GM21528 (cell line): ENCODE results near the gene LDB2.
"Not testable (repeated sequence)": the region's sequence is repeated elsewhere in the genome, so short reads cannot be mapped to it uniquely, and the experiment has no call there.

Experiments
- ATAC-seq: cut with Tn5 transposase; IDR thresholded peaks from one replicate; pipeline ENCODE4 v1.9.1; 2021; ENCODE audit warnings: mild to moderate bottlenecking, moderate library complexity; ENCODE audit not compliant: unreplicated experiment, low FRiP score

Gene LDB2

DNA sequence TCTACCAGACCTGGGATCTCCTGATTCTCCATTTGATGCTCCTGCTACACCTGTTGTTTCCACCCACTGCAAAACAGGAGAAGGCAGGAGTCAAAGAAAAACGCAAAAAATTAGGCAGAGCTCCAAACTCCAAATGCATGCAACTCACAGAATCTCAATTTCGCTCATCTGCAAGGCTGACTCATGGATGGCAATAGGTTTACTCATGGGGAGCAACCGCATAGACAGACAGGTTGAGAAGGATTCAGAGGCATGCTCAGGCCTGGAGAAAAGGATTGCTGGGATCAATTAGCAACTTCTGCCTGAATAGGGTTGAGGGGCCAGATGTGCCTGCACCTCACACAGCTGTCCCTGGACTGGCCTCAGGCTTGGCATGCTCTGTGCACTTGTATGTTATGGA, 231.0 kb downstream of the LDB2 start:
- ATAC-seq, result no peak

DNA sequence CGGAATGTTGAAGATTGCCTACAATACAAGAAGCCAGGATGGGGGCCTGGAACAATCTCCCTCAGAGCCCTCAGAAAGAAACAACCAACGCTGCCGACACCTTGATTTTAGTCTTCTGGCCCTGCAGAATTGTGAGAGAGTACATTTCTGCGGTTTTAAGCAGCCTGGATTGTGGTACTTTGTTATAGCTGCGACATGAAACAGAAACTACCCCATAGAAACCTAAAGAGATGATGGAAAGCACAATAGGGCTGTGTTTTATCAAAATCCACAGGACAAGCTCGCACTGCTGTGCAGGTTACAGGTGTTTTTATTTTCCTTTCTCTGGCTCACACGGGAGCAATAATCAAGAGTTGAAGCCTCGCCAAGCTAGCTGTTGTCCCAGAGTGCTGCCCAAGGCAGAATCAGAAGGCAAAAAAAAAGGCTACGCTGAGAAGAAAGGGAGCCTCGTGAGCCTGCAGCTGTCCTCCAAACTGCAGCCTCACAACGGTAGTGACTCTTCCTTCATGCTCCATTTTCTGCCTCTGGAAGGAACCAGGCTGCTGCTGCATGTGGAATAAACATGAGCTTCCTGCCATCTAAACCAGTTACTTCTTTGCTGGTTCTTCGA, 232.4 kb downstream of the LDB2 start:
- ATAC-seq, result no peak

DNA sequence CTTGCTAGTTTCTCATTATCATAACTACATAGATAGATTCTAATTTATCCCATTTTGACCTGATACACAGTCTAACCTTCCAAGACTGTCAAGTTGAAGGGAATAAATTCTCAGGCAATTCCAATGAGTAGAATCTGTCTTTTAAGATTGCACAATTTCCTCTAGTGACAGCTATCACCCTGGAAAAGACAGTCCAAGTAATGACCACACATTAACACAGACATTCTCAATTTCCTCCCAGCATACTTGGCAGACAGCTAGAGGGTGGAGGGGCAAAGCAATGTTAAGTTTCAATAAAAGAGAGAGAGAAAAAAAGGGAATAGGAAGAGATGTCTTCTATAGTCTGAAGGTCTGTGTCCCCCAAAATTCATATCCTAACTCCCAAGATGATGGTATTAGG, 234.7 kb downstream of the LDB2 start:
- no peak for ATAC-seq

DNA sequence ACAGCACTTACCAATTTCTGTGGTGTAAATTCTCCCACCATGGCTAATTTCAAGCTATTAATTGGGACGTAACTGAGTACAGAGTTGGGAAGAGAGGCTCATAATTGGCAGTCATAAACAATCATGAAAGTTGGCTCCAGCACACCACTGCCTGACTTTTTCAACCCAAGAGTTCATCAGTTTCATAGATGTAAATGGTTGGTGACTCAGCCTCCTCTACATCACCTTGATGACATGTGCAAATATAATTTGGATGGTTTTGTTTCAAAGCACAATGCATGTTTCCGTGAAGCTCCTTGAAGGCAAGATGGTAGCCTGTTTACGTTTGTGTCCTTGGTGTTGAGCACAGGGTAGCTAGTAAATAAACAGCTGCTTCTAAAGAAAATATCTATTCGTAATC, 235.1 kb downstream of the LDB2 start:
- ATAC-seq, result no peak

DNA sequence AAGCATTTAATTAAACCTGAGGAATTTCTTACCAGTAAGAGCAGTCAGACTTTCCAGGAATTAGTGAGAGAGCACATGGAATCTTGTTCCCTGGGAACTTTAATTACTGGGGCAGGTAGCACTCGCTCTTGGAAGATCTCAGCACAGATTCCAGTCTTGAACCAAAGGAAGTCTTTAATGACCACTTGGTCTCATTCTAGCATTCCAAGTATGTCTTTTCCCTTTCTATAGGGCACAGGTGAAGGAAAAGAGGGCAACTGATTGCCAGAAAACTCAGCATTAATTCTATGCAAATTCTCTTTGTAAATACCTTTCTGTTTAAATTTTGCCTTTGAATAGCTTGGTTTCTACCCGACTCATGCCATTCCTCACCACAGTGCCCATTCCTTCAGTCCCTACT, 236.6 kb downstream of the LDB2 start:
- no peak for ATAC-seq

DNA sequence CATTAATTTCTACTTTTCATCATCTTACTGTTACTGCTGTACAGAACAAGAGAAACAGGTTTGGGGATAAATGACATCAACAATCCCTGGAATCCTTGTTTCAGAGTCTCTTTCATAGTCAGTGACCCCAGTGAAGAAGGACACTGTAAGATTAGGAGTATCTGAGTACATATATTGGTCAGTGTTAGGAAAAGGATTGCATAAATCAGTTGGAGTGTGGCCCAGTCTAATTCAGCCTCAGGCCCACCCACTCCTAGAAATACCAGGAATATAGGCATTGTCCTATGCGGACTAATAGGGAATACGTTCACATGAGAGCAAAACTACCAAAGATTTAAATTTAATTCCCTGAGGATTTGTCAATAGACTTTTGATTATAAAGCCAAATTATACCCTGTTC, 237.8 kb downstream of the LDB2 start:
- ATAC-seq, result no peak

DNA sequence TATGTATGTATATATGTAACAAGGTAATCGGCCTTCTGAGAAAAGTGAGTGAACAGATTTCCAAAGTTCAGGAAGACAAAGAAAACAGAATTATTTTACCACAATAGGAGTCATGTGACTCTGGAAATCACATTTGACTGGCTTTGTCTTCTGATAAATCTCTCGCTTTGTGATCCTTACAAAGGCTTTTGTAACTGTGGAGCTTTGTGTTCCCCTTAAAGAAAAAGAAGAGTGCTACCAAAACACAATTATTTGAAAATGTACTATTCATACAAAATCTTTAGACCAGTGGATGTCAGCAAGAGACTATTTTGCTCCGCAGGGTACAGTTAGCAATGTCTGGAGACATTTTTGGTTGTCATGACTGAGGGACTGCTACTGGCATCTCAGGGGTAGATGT, 238.8 kb downstream of the LDB2 start:
- no peak for ATAC-seq

DNA sequence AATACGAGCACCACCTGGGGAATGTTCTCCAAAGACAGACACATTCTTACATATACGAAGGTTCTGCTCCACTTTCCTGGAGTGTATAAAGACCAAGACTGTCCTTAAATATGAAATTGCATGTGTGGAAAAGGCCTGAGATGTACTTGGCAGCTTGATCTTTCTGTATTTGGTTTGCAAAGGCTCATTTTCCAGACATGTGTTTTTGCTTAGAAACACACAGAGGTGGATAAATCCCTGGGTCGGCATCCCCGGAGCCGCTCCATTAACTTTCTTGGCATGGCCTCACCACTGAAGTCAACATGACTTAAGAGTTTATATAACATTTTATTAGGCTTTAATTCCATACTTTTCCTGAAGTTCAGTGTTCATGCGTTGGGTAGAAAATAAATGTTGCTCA, 239.4 kb downstream of the LDB2 start:
- ATAC-seq, result no peak

DNA sequence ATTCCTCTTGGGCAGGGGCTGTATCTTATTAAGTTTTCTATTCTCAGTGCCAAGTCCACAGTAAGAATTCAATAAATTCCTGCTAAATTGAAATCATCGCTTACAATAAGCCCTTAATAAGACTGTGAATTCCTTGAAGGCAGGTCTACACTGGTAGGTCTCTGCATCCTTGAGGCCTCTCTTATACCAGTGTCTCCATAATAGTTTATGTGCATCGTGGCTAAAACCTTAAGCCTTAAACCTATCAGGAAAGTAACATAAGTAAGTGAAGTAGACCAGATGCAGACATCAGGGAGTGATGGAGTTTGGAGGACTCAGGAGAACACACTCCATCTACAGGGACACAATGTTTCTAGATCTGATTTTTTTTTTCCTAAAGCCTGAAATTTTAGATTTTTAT, 240.3 kb downstream of the LDB2 start:
- ATAC-seq, result no peak

DNA sequence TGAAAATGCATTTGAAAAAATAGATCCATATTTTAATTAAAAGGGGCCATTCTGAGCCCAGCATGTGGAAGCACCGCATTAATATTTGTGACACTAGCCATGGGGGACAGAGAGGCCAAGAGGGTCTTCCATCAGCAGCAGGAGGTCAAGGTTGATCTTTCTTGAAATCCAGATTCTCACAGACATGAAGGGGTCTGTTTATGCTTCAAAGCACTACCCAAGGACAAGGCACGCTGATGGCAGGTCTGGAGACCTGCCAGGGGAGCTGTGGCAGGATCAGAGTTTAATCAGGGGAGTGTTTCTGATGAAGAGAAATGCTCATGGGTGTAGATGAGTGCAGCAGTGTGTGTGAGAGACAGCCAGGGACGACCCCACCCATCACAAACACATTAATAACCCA, 243.3 kb downstream of the LDB2 start:
- no peak for ATAC-seq

DNA sequence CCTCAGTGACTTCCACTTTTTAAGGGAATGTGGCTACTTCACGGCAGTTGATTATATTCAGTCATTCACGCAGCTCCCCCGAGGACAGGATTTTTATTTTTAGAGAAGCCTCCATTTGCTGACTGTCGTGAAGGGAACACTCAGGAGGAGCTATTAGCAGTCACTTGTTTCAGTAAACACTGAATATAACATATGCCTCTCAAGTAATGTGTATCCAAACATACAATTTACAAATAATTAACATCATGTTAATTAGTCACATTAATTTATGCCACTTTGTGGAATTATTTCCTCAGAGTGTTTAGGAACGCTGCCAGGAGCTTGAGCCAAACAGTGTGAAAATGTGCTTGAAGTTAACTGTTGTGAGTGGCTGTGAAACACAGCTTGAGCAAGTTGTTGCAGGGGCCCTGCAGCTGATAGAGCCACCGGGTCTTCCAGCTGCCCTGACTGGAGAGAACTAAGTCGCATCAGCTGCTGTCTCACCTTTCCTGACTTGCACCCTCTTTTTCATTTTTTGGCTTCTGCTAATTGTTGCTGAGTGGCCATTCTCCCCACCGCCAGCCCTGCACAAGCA, 245.6 kb downstream of the LDB2 start:
- no peak for ATAC-seq

DNA sequence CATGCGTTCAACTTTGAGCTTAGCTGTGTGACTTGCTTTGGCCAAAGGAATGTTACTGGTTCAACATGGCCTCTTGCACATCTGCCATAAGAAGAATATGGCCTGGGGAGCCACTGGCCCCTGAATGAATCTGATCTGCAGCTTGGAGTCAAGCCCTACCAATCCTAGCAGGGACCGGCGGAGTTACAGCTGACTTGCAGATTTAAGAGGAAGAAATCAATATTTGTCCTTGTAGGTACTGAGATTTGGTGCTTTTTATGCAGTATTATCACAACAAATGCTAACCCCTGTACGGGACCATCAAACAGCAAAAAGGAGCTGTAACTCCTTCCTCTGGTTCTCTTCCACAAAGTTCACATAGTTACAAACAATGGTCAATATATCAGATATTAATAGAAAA, 252.0 kb downstream of the LDB2 start:
- no peak for ATAC-seq

DNA sequence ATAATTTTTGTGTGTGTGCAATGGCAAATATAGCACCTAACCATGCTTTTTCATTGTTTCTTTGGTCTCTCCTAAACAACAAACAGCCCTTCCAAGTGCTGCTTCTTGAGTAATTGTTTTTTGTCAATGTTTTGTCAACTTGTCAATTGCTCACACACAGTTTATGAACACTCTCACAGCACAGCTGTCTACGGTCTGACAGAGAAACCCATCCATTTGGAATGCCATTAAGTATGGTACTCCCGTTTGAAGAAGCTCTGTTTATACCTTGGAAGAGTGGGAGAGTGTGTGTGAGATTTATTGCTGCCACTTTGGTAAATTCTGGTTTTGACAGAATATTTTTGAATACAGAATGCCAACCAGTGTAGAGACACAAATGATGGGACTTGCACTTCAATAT, 254.6 kb downstream of the LDB2 start:
- no peak for ATAC-seq

DNA sequence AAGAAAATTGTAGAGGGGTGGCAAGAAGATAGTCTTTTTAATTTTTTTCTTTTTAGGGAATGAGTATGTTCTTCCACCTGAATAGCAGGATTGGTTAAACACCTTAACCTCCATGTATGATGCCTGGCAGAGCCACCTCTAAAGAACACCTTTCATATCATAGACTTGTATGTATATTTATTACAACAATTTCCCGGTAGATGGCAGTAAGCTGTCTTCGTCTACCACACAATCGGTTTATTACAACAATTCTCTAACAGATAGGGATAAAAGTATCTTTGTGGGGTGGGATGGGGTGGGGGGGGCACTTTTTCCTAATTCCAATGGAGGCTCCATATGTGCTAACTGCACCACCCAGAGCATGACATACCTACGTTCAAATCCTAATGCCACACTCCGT, 255.5 kb downstream of the LDB2 start:
- no peak for ATAC-seq

DNA sequence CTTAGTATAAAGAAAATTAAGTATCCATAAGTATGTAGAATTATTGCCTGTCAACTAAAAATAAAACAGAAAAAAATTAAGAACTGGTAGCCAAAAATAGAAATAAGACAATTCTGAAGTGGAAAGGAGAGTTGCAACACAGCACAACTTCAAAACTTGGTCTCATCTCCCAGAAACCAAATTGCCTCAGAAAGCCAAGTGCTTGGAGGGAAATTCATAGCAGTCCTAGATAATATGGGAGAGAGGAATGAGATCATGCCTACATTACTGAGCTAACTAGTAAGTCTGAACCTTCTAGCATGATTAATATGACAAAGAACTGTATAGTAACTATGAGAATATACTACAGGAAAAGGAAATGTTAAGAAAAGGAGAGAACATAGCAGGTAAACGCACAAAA, 256.5 kb downstream of the LDB2 start:
- no peak for ATAC-seq

DNA sequence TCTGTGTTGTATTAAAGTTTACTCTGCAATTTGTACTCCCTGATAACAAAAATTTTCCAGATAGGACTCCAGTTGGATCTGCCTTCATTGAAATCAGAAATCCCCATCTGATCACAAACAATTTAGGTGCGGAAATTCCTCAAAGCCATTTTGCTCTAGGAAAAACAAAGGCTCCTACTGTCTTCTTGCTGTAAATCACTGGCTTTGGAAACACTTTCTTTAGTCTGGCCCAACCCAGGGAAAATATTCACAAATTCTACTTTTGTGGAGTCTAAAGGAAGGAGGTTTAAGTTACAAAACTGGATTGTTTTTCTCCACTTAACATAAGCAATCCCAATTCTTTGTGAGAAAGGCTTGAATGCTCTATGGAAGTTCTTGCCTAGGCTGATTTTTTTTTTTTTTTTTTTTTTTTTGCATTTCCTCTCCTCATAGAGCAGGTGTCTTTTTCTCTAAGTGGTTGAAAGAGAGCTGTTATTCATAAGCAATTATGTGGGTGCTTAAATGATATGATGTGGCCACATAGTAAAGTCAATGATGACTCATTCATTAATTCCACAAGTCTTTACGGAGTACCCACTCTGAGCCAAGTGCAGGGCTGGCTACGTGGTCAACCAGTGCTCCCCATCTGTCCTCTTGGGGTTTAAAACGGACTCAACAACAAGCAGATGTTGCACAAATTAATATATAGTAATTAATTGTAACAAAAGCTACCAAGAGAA, 261.4 kb downstream of the LDB2 start:
- no peak for ATAC-seq

DNA sequence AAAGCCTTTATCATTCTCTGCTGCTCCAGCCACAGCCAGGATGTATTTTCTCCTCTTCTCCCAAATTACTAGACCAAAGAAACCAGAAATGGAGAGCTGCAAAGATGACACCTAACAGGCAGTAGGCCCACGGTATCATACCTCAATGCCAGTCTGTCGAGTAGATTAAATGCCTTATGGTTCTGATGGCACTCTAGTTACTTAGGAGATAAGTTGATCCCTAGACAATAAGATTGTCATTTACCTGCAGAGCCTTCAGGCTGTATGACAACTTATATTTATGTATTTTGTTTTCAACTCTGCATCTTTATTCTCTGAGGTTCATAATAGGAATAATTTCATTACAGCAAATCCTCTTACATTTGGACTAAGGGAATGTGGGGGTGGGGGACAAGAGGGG, 262.1 kb downstream of the LDB2 start:
- no peak for ATAC-seq

DNA sequence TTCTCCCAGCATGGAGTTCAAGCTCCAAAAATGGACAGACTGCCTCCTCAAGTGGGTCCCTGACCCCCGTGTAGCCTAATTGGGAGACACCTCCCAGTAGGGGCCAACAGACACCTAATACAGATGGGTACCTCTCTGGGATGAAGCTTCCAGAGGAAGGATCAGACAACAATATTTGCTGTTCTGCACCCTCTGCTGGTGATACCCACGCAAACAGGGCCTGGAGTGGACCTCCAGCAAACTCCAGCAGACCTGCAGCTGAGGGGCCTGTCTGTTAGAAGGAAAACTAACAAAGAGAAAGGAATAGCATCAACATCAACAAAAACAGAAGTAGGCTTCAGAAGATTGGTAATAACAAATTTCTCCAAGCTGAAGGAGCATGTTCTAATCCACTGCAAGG, 269.2 kb downstream of the LDB2 start:
- ATAC-seq, result not testable (repeated sequence)

DNA sequence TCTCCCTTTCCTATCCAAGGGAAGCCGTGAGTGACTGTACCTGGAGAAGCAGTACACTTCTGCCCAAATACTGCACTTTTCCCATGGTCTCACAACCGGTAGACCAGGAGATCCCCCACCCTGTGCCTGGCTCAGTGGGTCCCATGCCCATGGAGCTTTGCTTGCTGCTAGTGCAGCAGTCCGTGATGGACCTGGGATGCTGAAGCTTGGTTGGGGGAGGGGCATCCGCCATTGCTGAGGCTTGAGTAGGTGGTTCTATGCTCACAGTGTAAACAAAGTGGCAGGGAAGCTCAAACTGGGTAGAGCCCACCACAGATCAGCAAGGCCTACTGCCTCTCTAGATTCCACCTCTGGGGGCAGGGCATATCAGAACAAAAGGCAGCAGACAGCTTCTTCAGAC, 269.6 kb downstream of the LDB2 start:
- not testable (repeated sequence) for ATAC-seq

DNA sequence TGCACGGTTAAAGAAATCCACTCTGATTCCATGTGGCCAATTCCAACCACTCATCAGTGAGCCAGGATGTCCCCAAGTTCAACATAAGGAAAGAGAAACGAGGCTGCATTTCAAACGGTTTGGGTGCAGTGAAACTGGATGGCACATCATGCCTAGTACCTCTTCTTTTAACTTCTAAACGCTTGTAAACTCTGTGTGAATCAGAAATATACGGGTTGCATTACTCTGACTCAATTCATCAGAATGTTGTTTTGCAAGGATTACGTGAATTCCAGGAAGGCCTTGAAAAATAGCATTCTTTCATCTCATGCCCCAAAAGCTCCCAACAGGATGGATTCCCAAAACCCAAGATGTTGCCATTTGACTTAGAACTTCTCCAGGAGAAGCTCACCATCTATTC, 270.4 kb downstream of the LDB2 start:
- ATAC-seq, result no peak

DNA sequence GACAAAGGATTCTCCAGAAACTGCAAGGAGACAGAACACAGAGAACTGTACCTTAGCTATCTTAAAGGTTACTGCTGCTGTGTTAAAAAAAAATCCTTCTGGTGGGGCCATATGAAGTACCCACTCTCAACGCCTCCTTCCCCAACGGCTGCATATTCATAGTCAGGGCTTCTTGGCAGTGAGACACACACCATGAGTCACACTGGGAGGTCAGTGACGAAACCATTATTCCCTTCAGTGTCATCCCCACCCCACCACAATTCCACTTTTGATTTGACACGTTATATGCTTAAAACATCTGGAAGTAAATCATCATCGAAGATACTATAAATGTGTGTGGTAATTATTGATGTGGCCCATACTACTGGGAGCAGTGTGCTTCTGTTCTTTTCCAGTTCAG, 271.5 kb downstream of the LDB2 start:
- ATAC-seq, result no peak

DNA sequence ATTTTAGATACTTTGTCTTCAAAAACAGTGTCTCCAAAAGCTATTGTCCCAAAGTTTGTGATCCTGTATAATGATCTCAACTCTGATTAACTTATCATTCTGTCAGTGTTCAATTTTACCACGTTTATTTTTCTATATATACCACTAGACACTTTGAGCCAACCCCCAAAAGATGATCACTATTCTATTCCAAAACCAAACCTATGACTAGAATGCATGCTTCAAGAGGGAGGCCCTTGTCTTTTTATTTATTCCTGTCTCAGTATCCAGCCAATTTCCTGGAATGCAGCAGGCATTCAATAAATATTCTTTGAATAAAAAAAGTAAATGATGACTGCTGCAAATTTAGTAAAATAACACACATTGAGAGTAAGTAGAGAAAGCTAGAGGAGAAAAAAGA, 275.6 kb downstream of the LDB2 start:
- no peak for ATAC-seq
